BE2C (cell line): ENCODE results near the gene CCDC61.
A peak's percentile ranks its signal among the peaks of the same experiment; 100 is the strongest.

Experiments
- DNase-seq: peaks from one replicate; pipeline ENCODE4 v3.0.0-alpha.2; 2020
- H3K27me3 ChIP-seq: fragments of 250-450 bp; sonication (Bioruptor Pico); 2 replicates; pipeline ENCODE4 v1.5.1; 2020; ENCODE audit warnings: mild to moderate bottlenecking
- H3K36me3 ChIP-seq: fragments of 250-450 bp; sonication (Bioruptor Pico); 2 replicates; pipeline ENCODE4 v1.5.1; 2020; ENCODE audit warnings: mild to moderate bottlenecking
- H3K4me1 ChIP-seq: fragments of 250-450 bp; sonication (Bioruptor Pico); 2 replicates; pipeline ENCODE4 v1.5.1; 2020
- H3K4me3 ChIP-seq: 2 replicates; pipeline ENCODE4 v1.5.1; 2011; ENCODE audit warnings: low read depth, low read length
- H3K9me3 ChIP-seq: fragments of 250-450 bp; sonication (Bioruptor Pico); 2 replicates; pipeline ENCODE4 v1.5.1; 2020
- TF ChIP-seq, protein P1 (sequence below): IDR thresholded peaks from 2 replicates; pipeline ENCODE4 v1.5.1; 2012; ENCODE audit warnings: mild to moderate bottlenecking, low read depth, low read length

CCDC61 gene

DNA sequence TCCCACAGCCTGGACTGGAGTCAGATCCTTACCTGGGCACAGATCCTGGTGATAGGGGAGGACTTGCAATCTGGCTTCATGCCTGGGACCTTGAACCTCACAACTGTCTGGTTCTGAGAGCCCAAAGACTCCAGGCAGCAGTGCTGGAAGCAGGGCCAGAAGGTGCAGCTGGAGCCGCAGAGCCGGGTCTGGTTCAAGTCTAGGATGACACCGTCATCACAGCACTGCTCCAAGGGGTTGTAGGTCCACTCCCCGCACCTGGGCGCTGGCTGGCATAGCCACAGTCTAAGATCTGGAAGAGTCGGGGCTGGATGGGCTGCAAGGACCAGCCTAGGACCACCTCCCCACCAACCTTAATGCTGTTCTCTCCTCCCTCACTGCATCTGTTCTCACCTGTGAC, 44.9 kb downstream of the CCDC61 start:
- no peaks in the 10 kb centered on the region for H3K4me1 ChIP-seq
- H3K27me3 ChIP-seq: peaks cover 58% of the 10 kb centered on the region
- no peak overlapping the region for H3K4me3 ChIP-seq
- DNase-seq: no peak
- no peaks in the 10 kb centered on the region for H3K9me3 ChIP-seq
- no peaks in the 10 kb centered on the region for H3K36me3 ChIP-seq
- TF ChIP-seq, protein P1, sequence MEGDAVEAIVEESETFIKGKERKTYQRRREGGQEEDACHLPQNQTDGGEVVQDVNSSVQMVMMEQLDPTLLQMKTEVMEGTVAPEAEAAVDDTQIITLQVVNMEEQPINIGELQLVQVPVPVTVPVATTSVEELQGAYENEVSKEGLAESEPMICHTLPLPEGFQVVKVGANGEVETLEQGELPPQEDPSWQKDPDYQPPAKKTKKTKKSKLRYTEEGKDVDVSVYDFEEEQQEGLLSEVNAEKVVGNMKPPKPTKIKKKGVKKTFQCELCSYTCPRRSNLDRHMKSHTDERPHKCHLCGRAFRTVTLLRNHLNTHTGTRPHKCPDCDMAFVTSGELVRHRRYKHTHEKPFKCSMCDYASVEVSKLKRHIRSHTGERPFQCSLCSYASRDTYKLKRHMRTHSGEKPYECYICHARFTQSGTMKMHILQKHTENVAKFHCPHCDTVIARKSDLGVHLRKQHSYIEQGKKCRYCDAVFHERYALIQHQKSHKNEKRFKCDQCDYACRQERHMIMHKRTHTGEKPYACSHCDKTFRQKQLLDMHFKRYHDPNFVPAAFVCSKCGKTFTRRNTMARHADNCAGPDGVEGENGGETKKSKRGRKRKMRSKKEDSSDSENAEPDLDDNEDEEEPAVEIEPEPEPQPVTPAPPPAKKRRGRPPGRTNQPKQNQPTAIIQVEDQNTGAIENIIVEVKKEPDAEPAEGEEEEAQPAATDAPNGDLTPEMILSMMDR: no peak

DNA sequence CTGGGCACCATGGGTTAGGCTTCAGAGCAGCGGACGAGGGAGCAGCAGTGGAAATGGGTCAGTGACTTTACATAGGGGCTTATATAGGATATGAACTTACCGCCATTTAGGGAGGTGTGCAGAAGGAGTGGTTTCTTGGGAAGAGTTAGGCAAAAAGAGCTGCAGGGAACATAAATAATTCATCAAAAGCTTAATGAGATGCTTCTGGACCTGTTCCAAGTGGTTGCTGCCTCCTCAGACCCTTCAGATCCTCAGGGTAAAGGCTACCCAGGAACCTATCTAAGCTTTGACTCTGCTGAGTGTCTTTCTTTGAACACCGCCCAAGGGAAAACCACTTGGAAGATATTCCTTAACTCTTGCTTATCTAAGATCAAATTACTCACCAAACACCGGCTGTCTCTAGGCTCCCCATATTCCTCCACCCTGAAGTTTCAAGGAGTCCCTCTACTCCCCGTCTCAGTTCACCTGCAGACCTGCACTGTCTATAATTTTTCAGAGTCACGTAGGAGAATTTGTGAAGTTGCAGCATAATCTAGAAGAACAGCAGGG, 45.8 kb downstream of the CCDC61 start, which contains the start of gene IGFL4:
IGFL4 (minus strand) TSS at position 51 of the 549 bp plus-strand sequence; CDS start at position 11, 40 bp downstream.
- H3K27me3 ChIP-seq: peaks cover 61% of the 10 kb centered on the region
- no peak within 1 kb of the TSS for H3K4me3 ChIP-seq
- H3K4me1 ChIP-seq: no peaks in the 10 kb centered on the region
- H3K9me3 ChIP-seq: no peaks in the 10 kb centered on the region
- DNase-seq: no peak
- H3K36me3 ChIP-seq: no peaks in the 10 kb centered on the region
- TF ChIP-seq, protein P1: no peak

DNA sequence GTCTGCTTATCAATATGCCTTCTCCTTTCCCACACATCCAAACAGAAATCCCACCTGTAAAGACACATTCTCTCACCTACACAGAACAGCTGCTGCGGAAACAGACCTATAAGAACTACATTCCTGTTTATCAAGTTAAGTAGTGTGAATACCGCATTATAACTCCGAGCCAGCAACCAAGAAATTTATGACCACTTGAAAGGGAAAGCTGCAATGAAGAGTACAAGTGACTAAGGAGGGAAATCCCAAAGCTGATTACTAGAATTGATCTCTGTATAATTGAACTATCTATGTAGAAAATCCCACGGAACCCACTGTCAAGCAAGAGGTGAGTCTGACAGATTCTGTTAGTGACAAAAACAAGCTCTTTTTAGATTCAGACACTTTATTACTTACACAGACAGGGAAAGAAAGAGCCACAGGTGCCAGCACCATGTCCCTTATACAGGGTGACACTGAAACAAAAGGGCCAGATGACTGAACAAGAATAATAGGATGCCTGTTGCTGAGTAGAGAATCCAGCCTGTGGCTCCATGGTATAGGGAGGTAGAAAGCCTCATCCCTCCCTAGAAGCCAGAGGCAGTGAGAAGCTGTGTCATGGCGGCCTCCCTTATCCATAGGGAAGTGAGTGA, 47.1 kb downstream of the CCDC61 start:
- TF ChIP-seq, protein P1: no peak
- peaks cover 67% of the 10 kb centered on the region for H3K27me3 ChIP-seq
- H3K36me3 ChIP-seq: no peaks in the 10 kb centered on the region
- no peak overlapping the region for H3K4me3 ChIP-seq
- no peaks in the 10 kb centered on the region for H3K9me3 ChIP-seq
- H3K4me1 ChIP-seq: no peaks in the 10 kb centered on the region
- no peak for DNase-seq

DNA sequence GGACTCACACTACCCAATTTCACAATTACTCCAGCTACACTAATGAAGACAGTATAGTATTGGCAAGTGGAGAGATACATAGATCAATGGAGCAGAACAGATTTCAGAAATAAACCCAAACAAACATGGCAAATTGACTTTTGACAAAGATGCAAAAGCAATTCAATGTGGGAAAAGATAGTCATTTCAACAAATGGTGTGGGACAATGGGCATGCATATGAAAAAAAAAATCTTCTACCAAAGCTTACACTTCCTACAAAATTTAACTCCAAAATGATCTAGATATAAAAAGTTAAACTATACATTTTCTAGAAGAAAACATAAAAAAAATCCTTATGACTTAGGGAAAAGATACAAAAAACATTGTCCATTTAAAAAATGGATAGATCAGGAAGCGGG, 48.3 kb downstream of the CCDC61 start:
- no peak for DNase-seq
- no peaks in the 10 kb centered on the region for H3K36me3 ChIP-seq
- H3K4me3 ChIP-seq: no peak overlapping the region
- H3K27me3 ChIP-seq: peaks cover 78% of the 10 kb centered on the region
- TF ChIP-seq, protein P1: no peak
- H3K9me3 ChIP-seq: no peaks in the 10 kb centered on the region
- no peaks in the 10 kb centered on the region for H3K4me1 ChIP-seq

DNA sequence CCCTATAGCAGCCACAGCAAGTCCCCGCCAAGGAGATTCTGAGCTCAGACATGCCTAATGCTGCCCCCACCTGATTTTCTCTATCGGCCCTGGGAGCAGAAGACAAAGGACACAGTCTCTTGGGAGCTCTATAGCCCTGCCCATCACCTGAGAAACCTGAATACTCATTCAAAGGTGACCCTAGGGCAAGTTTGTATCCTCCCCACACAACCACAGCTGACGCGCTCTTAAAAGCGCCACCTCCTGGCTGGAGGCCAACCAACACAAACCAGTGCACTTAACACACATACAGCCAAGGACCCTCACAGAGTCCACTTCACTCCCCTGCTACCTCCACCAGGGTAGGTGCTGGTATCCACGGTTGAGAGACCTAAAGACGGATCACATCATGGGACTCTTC, 54.3 kb downstream of the CCDC61 start:
- TF ChIP-seq, protein P1: no peak
- DNase-seq: peak; percentile 39
- Histone ChIP-seq H3K9me3 (no peaks in the 10 kb centered on the region), H3K4me1 (no peaks in the 10 kb centered on the region), H3K27me3 (peaks cover 61% of the 10 kb centered on the region), H3K36me3 (no peaks in the 10 kb centered on the region), H3K4me3 (no peak overlapping the region)

DNA sequence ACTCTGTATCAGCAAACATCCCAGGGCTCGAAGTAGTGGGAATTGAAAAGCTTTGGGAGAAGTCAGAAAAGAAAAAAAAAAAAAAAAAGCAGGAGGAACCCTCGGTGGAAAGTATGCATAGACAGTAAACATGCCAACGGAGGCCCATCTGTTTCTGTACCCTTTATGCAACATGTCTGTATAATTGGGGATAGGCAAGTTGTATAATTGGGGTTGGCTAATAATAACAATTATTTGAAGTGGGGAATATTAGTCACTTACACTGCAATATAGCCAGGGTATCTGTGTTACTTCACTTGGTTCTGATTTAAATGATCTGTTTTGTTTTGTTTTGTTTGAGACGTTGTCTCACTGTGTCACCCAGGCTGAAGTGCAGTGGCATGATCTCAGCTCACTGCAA, 57.6 kb downstream of the CCDC61 start:
- Histone ChIP-seq H3K4me3 (no peak overlapping the region), H3K36me3 (no peaks in the 10 kb centered on the region), H3K9me3 (no peaks in the 10 kb centered on the region), H3K4me1 (no peaks in the 10 kb centered on the region), H3K27me3 (peaks cover 38% of the 10 kb centered on the region)
- DNase-seq: no peak
- TF ChIP-seq, protein P1: no peak
